Stimulated activated CD4-positive, alpha-beta T cell treated with anti-CD3 and anti-CD28 coated beads, Interleukin-1b, Interleukin-23, amount 100 ng/mL, for 48 hours (primary cell): Measurements from ENCODE around the gene ZFAND3.

Experiments
- DNase-seq: peaks from one replicate; pipeline ENCODE4 v3.0.0-alpha.2; 2020

ZFAND3 gene

DNA sequence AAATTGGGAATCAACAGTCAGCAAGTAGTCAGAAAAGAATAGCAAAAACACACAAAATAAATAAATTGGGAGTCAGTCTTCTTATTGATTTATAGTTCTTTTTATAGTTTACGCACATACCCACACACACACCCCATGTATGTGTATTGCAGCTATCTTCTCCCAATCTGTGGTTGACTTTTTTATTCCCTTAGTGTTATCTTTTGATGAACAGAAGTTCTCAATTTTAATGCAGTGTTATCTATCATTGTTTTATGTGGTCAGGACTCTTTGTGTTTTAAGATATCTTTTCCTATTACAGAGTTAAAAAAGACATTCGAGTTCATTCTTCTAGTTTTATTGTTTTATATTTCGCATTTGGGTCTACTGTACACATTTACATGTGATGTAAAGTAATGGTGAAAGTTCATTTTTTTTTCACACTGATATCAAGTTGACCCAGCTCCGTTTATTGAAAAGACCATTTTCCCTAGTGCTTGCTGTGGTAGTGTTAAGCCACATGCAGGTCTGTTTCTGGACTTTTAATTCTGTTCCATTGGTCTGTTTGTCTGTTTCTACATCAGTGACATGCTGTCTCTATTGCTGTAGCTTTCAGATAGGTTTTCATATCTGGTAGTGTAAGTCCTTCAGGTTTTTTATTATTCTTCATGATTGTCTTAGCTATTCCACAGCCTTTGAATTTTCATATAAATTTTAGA is 78.4 kb downstream of the ZFAND3 start:
- no peak for DNase-seq

DNA sequence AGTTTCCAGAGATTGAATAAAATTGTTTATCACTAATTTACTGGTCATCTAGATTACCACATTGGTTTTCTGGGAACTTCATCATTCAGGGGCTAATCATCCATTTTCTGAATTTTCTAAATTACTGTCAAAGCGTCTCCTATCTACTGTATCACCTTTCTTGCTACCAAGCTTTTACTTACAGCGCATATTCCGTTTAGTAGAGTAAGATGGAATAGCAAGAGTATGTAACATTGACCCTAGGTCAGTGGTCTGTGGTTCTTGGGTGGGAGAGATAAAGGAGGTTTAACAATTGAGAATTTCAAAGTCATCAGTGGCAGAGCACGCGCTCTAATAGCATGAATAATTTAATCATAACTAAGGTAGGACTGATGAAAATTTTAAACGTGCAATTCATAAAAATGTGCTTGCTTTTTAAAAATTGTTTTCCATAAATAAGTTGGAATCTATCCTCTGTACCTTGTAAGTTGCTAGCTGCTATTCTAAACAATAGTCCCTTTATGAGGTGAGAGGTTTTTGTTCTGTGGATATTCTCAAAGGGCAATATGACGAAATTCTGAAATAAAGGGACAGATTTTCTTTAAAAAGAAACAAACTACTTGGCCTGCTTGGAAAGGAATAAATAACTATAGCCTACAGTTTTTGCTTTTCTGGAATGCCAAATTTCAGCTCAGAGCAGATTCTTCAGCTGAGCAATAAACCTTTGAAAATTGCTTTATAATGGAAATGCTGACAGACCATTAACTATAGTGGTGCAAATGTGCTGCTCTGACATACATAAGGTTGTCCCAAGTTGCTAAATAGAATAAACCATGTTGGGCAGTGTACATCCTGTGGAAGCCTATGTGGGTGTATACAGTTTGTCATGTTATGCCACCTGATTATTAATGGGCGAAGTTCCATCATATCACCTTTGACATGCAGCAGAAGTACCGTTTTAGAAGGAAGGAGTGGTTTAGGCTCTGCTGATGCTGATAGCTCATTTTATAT is 84.1 kb downstream of the ZFAND3 start:
- DNase-seq: no peak

DNA sequence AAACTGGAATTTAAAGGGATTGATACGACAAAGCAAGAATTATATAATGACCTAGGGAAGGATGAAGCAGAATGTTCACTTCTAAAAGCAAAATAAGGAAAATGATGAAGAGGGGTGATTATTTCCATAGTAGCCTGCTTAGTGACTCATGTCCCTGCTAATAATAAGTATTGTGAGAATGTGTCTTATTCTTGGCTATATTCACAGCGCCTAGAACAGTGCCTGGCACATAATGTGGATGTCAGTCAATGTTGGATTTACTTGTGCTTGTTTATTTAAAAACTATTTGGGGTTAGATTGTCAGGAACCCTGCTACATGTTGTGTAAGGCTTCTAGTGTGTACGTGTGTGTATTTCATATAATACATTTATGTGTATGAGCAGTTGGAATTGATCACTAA is 85.1 kb downstream of the ZFAND3 start:
- no peak for DNase-seq

DNA sequence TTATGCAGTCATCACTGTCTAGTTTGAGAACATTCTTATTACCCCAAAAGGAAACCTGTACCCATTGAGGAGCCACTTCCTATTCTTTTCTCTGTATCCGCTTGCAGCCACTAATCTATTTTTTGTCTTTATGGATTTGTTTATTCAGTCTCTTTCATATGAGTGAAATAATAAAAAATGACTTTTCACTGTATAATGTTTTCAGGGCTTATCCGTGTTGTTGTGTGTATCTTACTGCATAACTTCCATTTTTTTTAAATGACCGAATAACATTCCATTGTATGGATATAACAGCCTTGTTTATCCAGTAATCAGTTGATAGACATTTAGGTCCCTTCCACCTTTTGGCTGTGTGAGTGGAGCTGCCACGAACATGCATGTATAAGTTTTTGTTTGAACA is 86.6 kb downstream of the ZFAND3 start:
- DNase-seq: no peak

DNA sequence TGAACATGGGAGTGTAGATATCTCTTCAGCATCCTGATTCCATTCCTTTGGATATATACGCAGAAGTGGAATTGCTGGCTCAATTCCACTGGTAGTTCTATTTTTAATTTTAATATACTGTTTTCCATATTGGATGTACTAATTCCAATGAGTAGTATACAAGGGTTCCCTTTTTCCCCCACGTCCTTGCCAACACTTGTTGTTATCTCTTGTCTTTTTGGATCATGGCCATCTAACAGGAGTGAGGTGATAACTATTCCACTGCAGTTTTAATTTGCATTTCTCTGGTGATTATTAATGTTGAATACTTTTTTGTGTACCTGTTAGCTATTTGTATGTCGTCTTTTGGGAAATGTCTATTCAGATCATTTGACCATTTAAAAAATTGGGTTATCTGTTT is 91.5 kb downstream of the ZFAND3 start:
- no peak for DNase-seq

DNA sequence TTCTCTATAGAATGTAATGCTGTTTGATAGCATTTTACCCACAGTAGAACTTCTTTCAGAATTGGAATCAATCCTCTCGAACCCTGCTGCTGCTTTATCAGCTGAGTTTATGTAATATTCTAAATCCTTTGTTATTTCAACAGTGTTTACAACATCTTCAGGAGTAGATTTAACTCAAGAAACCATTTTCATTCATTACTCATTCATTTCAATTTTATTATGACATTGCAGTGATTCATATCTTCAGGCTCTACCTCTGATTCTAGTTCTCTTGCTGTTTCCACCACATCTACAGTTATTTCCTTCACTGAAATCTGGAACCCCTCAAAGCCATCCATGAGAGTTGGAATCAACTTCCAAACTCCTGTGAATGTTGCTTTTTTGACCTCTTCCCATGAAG is 93.7 kb downstream of the ZFAND3 start:
- no peak for DNase-seq

DNA sequence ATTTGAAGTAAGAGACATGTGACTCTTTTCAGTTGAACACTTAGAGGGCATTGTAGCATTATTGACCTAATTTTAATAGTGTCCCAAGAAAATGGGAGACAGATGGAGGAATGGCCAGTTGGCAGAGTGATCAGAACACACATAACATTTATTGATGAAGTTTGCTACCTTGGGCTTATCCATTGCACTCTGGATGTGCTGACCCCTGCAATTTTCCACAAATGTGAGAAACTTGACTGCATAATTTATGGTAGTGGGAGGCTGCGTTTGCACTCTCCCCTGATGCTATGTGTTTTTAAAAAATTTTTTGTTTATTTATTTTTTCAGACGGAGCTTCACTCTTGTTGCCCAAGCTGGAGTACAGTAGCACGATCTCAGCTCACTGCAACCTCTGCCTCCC is 95.9 kb downstream of the ZFAND3 start:
- no peak for DNase-seq

DNA sequence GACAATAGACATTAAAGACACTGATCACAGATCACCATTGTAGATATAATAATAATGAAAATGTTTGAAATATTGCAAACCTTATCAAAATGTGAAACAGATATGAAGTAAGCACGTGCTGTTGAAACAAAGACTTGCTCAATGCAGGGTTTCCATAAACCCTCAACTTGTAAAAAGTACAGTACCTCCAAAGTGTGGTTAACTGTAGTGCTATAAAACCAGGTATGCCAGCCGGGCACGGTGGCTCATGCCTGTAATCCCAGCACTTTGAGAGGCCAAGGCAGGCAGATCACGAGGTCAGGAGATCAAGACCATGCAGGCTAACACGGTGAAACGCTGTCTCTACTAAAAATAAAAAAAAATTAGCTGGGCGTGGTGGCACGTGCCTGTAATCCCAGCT is 96.6 kb downstream of the ZFAND3 start:
- DNase-seq: no peak

DNA sequence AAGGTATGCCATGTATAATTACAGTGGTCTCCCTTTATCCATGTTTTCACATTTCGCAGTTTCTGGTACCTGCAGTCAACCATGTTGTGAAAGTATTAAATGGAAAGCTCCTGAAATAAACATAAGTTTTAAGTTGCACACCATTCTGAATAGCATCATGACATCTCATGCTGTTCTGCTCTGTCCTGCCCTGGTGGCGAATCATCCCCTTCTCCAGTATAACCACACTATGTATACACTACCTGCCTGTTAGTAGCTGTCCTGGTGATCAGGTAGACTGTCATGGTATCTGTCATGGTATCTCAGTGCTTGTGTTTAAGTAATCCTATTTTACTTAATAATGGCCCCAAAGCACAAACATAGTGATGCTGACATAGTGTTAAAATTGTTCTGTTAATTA is 97.1 kb downstream of the ZFAND3 start:
- no peak for DNase-seq

DNA sequence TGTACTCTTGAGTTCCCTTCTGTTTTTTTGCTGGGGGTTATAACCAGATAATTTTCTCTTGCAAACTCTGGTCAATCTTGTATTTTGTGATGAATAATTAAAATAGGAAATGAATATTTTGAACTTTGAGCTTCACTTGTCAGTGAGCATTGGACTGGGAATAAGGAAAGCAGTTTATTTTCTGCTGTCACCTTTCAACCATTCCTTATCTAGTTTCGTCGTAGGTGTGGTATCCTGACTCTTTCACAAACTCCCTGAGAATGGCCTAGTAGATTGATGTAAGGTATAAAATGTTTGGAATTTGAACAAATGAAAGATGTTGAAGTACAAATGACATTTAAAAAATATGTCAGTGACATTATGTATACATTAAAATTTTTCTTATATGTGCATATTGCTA is 98.0 kb downstream of the ZFAND3 start:
- no peak for DNase-seq

DNA sequence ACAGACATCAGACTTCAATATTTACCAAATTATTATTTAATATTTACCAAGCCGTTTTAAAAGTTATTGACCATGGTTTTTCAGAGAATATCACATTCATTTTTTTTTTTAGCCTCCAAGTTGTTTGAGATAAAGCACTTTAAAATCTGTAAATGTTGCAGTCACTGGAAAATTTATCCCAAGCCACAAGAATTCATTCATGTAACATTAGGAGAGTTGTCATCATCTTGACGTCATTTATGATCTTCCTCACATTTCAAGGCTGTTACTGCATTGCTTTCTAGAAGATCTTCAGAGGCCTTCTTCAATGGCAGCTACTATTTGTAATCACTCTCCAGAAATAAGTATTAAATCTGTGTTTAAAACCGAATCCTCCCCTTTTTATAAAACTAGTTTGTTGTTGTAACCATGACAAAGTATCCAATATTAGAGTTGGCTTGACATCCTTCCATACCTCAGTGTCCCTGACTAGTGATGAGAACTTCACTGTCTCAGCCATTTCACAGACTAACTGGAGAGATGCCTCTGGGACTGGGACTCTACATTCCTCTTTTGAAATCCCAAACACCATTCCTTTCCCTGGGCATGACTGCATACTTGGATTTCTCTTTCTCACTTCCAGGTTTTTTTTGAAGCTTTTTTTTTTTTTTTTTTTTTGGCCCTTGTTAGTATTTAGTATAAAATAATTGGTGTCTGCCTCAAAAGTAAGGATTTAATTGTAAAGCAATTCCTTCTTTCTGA is 100.1 kb downstream of the ZFAND3 start:
- DNase-seq: no peak

DNA sequence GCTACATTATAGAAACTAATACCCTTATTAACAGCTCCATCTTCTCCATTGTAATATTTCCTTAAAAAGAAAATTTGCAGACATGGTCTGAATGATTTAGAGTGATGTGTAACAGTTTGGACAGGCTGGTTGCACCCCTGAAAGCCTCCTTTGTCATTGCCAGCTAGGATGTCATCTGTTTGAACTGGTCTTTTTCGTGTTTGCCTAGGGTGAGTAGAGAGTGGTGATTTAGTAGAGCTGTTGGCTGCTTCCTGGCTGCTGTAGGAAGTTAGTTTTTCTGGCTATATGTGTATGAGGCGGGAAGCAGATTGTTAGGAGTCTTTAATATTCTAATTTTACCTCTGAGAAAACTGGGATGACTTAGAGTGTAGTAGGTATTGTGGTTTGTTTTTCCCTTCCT is 101.1 kb downstream of the ZFAND3 start:
- no peak for DNase-seq

DNA sequence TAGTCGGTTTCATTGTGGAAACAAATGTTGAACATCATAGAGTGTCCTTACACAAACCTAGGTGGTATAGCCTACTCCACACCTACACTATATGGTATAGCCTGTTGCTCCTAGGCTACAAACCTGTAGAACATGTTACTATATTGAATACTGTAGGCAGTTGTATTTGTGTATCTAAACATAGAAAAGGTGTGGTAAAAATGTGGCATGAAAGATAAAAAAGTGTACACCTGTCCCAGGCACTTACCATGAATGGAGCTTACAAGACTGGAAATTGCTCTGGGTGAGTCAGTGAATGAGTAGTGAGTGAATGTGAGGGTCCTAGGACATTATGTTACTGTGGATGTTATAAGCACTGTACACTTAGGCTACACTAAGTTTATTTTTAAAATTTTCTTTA is 103.0 kb downstream of the ZFAND3 start:
- DNase-seq: no peak

DNA sequence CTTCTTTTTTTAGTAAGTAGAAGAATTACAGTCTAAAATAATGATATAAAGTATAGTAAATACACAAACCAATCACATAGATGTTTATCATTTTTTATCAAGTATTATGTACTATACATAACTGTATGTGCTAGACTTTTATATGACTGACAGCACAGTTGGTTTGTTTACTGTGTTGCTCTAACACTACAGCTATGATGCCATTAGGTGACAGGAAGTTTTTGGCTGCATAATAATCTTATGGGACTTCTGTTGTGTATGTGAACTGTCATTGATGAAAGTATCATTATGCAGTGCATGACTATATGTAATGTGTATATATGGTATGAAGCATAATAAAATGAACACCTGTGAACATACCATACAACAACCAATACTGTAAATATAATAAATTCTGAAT is 104.0 kb downstream of the ZFAND3 start:
- DNase-seq: no peak

DNA sequence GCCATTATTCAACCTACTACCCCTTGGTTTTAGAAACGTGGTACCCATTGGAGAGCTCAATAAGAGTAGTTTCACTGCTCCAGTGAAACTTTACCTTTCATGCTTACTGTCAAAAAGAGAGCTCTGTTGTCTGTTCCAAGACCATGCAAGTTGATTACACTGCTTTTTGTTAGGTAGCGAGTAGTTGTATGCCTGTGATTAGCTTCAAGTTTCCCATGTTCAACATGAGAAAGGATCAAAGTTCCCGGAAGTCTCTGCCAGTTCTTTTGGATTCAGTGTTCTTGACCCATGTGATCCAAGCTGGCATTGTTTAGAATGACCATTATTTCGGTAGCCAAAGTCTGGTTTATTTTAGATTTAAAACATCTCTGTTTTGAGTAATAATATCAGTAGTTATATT is 107.1 kb downstream of the ZFAND3 start:
- no peak for DNase-seq

DNA sequence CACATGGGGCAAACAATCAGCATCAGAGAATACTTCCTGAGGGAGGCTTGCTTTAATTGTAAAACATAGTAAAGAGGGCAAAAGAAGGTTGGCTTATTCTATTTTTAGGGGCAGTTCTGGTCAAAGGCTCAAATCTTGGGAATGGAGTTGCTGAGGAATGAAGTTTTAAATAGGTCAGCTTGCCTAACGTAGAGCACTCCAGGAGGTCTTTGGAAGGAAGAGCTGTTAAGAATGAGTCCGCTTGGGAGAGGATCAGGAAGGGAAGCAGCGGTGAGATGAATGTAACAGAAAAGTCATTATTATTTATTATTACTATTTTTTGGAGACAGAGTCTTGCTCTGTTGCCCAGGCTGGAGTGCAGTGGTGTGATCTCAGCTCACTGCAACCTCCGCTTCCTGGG is 108.7 kb downstream of the ZFAND3 start:
- DNase-seq: no peak

DNA sequence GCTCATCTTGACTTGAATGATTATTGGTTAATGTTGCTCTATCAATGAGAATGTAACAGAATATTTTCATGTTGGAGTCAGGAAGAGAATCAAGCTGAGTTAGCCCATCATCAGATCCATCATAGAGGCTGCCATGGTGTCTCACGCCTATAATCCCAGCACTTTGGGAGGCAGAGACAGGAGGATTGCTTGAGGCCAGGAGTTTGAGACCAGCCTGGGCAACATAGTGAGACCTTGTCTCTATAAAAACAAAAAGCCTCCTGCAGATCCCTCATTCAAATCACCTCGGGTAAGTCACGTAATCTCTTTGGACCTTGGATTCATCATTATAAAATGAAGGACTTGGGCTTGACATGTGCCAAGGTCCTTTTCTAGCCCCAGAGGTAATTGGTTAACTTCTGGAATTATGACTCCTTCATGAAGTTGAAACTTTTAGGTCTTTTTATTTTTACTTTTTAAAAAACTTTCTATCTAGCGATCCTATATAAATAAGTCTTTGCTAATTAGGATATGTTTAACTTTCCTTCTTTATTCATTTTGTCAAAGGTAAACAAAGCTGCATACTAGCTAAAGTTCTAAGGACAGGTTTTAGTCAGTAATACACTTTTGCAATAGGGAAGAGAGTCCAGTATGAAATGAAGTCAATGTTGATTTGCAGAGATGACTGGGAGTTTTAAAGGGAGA is 110.9 kb downstream of the ZFAND3 start:
- DNase-seq: no peak

DNA sequence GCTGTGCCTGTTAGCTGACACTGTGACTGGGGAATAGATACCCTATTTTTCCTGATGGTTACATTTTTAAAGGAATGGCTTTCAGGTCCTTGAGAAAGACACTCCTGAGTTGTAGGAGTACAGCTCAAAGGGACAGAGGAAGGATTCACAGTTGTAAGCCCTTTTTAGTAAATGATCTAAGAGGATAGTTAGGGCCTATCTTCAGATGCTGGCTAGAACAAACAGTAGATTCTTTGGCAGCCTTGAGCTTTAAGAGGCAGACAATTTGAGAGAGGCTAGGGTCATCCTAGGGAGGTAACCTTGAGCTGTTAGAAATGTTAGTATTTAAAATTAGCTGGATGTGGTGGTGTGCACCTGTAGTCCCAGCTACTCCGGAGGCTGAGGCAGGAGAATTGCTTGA is 111.5 kb downstream of the ZFAND3 start:
- no peak for DNase-seq

DNA sequence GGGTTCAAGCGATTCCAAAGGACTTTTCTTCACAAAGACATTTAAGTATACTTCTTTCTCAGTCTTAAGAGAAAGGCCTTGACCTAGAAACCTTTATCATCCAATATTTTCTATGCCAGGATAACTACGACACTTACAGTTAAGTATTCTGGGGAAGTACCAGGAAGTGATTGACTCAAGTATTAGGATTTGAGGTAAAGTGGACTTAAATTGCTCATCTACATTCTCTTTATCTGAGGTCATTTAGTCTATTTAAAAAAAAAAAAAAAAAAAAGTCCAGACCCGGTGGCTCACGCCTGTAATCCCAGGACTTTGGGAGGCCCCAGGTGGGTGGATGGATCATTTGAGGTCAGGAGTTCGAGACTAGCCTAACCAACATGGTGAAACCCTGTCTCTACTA is 114.7 kb downstream of the ZFAND3 start:
- DNase-seq: no peak

DNA sequence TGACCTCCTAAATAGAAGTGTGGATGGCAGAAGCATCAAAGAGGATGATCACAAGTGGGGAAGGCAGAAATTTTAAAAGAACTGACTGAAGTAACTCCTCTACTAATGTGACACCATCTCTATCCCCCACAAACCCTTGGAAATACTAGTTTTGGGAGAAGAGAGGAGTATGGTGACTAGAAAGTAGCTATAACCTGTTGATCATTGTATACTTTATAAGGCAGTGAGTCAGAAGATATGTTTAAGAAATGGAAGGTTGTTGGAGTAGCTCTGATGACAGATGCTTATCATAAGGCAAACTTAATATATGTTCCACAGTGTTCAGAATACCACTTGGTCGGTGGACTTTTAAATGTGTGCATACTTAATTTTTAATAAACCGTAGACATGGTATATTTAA is 116.6 kb downstream of the ZFAND3 start:
- DNase-seq: no peak

DNA sequence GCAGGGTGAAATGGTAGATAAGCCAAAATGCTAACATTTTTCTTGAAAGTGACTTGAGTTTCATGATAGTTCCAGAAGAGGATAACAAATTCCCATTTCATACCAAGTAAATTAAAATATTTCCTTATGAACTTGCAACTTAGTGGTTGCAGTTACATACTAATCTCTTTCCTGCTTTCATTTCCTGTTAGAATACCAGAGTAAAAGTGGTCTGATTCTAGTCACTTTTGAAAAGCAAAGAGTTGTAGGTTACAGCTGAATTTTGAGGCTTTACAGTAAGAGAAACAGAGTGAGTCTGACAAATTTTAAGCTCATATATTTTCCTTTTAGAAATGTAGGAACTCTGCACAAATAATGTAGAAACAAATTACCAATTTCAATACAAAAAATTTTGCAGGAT is 117.4 kb downstream of the ZFAND3 start:
- DNase-seq: no peak

DNA sequence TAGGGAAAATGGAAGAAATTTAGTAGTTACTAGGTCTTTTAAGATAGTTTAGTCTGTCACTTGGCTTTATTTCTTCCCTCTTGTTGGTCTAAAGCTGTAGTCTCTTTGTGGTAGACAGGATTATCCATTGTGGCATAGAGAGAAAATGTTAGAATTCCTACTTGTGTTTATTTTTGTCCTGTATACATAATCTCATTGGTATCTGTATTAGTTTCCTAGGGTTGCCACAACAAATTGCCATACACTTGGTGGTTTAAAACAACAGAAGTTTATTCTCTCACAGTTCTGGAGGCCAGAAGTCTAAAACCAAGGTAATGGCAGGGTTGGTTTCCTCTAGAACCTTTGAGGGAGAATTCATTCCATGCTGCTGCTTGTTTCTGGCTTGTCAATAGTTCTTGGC is 119.4 kb downstream of the ZFAND3 start:
- no peak for DNase-seq
